Body of pancreas (tissue), 4 donors: ENCODE measurements around the gene LCE3E. TPM values are rescaled to one million over a fixed set of nuclear protein-coding genes. Genes with fewer than 3 reads are reported as not detected.
"Not testable (repeated sequence)": the region's sequence is repeated elsewhere in the genome, so short reads cannot be mapped to it uniquely, and the experiment has no call there.

Experiments
- ATAC-seq: fragments of 150-250 bp; one replicate; pipeline ENCODE4 v1.9.1; 2016
- DNase-seq, 4 donors: peaks; one replicate each; pipeline ENCODE4 v3.0.0-alpha.2; 2019
- H3K27ac ChIP-seq, 4 donors: fragments of 200-600 bp; sonication (generic); 1 replicate in 3 of 4; 2 replicates in 1 of 4; pipeline versions ENCODE4 v1.5.1 to v1.6.1; 2016 to 2019; ENCODE audit warnings: mild to moderate bottlenecking in 1 of 4, mixed read lengths in 1 of 4, moderate library complexity in 1 of 4
- H3K27me3 ChIP-seq, 2 donors: fragments of 200-600 bp; sonication (generic); one replicate each; pipeline ENCODE4 v1.6.0; 2016; ENCODE audit warnings: mild to moderate bottlenecking in 1 of 2
- H3K36me3 ChIP-seq, 2 donors: fragments of 200-600 bp; sonication (generic); replicated peaks in 1 of 2; 2 replicates each; pipeline ENCODE4 v1.5.1; 2016; ENCODE audit warnings: low read depth in 2 of 2; ENCODE audit not compliant: insufficient read depth in 1 of 2
- H3K4me1 ChIP-seq: fragments of 200-600 bp; sonication (generic); one replicate; pipeline ENCODE4 v1.6.0; 2016
- H3K4me3 ChIP-seq, 2 donors: fragments of 200-600 bp; sonication (generic); 1 replicate in 1 of 2; 2 replicates in 1 of 2; pipeline ENCODE4 v1.5.1; 2016 to 2019
- H3K9me3 ChIP-seq, 3 donors: fragments of 200-600 bp; sonication (generic); 1 replicate in 2 of 3; 2 replicates in 1 of 3; pipeline ENCODE4 v1.5.1; 2016
- CTCF ChIP-seq, 7 experiments: fragments of 450-650 bp in 4 of 7; fragments of 200-600 bp in 3 of 7; sonication (generic) in 3 of 7; IDR thresholded peaks; one replicate each; pipeline ENCODE4 v1.5.1; 2016 to 2019; ENCODE audit warnings: antibody characterized with exemption in 7 of 7
- POLR2A ChIP-seq, 3 donors: fragments of 450-650 bp; IDR thresholded peaks; one replicate each; pipeline ENCODE4 v1.6.1; 2016; ENCODE audit warnings: antibody characterized with exemption in 3 of 3, mild to moderate bottlenecking in 2 of 3
- WGBS, 2 donors: methylation state at CpG; one replicate each; pipeline ENCODE4 v1.1.5; 2017; 5-methylcytosine and 5-hydroxymethylcytosine counted together
- intact Hi-C: fragments of 100-400 bp; cut with DNase I; formaldehyde crosslinking; loops from one replicate; pipeline ENCODE4 v1.15.1; 2023
- total RNA-seq, 2 donors: library from RNA; depleted of rRNA; stranded (reverse); fragments of >200 nt; gene quantifications; one replicate each; pipeline ENCODE4 v1.1.0, GENCODE V29; 2016

The LCE3E gene
- total RNA-seq, 2 donors from 2014 or later = not detected

DNA sequence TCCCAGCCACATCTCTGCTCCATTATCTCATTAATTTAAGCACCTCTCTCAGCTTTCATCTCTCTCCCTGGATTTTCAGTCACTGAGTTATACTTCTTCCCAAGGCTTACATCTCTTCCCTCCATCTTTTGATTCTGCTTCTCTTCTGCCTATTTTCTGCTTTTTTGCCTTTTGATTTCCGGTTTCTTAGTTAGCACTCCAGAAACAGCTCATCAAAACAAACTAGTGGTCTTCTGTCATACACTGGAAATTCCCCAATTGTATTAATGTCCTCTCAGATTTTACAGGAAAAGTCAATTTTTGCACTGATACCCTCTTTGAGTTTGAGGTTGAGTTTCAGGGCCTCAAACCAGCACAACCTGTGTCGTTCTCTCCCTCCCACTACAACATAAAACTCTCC is 1.5 kb downstream of the LCE3E start:
- Histone ChIP-seq H3K4me1 (no peaks in the 10 kb centered on the region), H3K9me3 (no peaks in the 10 kb centered on the region), H3K36me3 (no peaks in the 10 kb centered on the region), H3K27ac (no peak overlapping the region), H3K4me3 (no peak overlapping the region), H3K27me3 (no peaks in the 10 kb centered on the region)
- 70 to 72% methylated on average over 2 of the region's 2 CpGs for WGBS, 2 donors
- DNase-seq = no peak
- no peak for TF ChIP-seq CTCF (IDR thresholded peaks at IDR 0.05)
- TF ChIP-seq POLR2A (IDR thresholded peaks at IDR 0.05) = no peak
- intact Hi-C loops = no loop called here
- no peak for ATAC-seq

DNA sequence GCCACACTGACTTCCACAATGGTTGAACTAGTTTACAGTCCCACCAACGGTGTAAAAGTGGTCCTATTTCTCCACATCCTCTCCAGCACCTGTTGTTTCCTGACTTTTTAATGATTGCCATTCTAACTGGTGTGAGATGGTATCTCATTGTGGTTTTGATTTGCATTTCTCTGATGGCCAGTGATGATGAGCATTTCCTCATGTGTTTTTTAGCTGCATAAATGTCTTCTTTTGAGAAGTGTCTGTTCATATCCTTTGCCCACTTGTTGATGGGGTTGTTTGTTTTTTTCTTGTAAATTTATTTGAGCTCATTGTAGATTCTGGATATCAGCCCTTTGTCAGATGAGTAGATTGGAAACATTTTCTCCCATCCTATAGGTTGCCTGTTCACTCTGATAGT is 18.2 kb downstream of the LCE3E start:
- H3K27me3 ChIP-seq, H3K27ac ChIP-seq, ATAC-seq, H3K4me3 ChIP-seq, intact Hi-C loops, H3K4me1 ChIP-seq, H3K9me3 ChIP-seq, DNase-seq, H3K36me3 ChIP-seq: not testable (repeated sequence)
- WGBS, 2 donors = no CpG with 5 or more reads among the region's 1 CpG

GRCh38 chr1:152546704-152547103 is 19.9 kb downstream of the LCE3E start:
- H3K9me3 ChIP-seq = no peaks in the 10 kb centered on the region
- H3K27ac ChIP-seq = no peak overlapping the region
- no peak for ATAC-seq
- WGBS, 2 donors = 50% methylated on average over 1 of the region's 1 CpG
- TF ChIP-seq CTCF (IDR thresholded peaks at IDR 0.05) = no peak
- no peak for TF ChIP-seq POLR2A (IDR thresholded peaks at IDR 0.05)
- intact Hi-C loops = no loop called here
- H3K36me3 ChIP-seq = no peaks in the 10 kb centered on the region
- H3K4me3 ChIP-seq = no peak overlapping the region
- no peaks in the 10 kb centered on the region for H3K4me1 ChIP-seq
- no peaks in the 10 kb centered on the region for H3K27me3 ChIP-seq
- no peak for DNase-seq

GRCh38 chr1:152543820-152544219 is 22.8 kb downstream of the LCE3E start:
- DNase-seq (no peak), ATAC-seq (no peak)
- TF ChIP-seq CTCF (IDR thresholded peaks at IDR 0.05) (no peak), POLR2A (IDR thresholded peaks at IDR 0.05) (no peak)
- intact Hi-C loops = no loop called here
- Histone ChIP-seq H3K27me3 (no peaks in the 10 kb centered on the region), H3K4me3 (no peak overlapping the region), H3K9me3 (no peaks in the 10 kb centered on the region), H3K27ac (no peak overlapping the region), H3K36me3 (no peaks in the 10 kb centered on the region), H3K4me1 (no peaks in the 10 kb centered on the region)
- WGBS, 2 donors = 28 to 40% methylated on average over 4 of the region's 4 CpGs

GRCh38 chr1:152539901-152540300 is 26.7 kb downstream of the LCE3E start:
- Histone ChIP-seq H3K4me3 (no peak overlapping the region), H3K27ac (no peak overlapping the region), H3K4me1 (no peaks in the 10 kb centered on the region), H3K36me3 (no peaks in the 10 kb centered on the region), H3K27me3 (no peaks in the 10 kb centered on the region), H3K9me3 (no peaks in the 10 kb centered on the region)
- WGBS, 2 donors = 33 to 43% methylated on average over 2 of the region's 2 CpGs
- DNase-seq = no peak
- TF ChIP-seq POLR2A (IDR thresholded peaks at IDR 0.05) (no peak), CTCF (IDR thresholded peaks at IDR 0.05) (no peak)
- intact Hi-C loops = no loop called here
- no peak for ATAC-seq
